HG03095 (cell line): Measurements from ENCODE around the gene ZSCAN23.
A peak's percentile ranks its signal among the peaks of the same experiment; 100 is the strongest.
"Not testable (repeated sequence)": the region's sequence is repeated elsewhere in the genome, so short reads cannot be mapped to it uniquely, and the experiment has no call there.

Experiments used
- ATAC-seq: cut with Tn5 transposase; IDR thresholded peaks from one replicate; pipeline ENCODE4 v1.9.1; 2021; ENCODE audit warnings: moderate library complexity; ENCODE audit not compliant: unreplicated experiment

The ZSCAN23 gene

DNA sequence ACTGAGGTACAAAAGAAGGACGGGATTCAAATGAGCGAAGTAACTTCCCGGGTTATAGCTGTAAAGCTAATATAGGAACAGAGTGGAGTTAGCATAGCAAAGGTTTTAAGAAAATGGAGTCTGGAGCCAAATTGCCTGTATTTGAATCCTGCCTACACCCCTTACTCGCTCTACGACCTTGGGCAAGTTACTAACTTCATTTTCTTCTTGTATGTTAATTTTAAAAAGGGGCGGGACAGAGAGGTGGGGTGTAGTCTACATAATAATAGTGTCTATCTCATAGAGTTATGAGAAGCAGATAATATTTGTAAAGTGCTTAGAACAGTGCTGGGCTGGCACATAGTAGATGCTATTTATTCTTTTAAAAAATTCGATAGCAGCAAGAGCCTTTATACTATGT is 705 bp downstream of the ZSCAN23 start:
- no peak for ATAC-seq

DNA sequence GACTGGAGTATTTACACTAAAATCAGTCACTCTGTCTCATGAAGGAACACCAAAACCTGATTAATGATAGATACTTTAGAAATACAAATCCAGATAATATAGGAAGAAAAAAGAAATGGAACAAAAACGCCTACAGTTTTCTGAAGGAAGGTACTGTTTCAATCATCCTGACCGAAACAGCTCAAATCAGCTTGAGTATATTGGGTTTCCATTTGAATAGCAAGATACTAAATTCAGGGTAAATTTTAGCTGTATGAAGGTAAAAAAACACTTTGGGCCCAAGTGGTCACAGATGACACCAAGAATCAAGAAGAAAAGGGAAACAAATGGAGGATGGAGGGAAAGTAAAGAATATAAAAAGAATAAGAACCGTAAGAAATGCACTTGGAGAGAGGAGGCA is 6.9 kb downstream of the ZSCAN23 start:
- ATAC-seq = no peak

DNA sequence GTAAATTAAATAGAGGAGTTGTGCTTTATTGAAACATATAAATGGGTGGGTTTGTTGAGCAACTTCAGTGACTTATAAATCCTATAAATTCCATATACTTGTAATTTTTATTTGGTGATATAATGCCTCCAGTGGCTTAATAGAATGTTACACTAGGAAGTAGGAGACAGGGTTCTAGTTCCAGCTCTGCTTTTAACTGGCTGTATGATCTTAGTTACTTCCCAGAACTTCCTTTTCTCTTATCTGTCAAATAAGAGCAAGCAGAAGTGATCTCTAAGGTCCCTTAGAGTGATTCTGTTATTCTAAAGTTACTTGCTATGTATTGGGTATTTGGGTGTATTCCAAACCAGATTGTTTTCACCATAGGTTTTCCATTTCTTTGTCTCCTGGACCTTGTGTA is 10.2 kb downstream of the ZSCAN23 start:
- ATAC-seq = no peak

DNA sequence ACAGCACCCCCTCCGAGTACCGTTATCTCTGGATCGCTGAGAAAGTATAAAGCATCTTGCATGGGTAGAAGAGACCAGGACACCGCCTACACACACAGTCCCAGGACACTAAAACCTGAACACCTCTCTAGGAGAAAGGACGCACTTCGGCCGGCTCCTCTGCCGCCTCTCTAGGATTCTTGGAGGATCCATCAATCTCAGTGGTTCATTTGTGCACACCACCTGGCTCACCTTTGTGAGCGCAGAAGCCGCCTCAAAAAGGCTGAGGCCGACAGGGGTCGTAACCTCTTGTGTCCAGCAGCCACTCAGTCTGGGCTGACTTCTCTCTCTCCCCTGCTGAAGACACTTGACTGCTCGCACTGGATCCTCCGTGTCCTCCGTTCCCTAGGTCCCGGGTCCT is 13.5 kb downstream of the ZSCAN23 start:
- no peak for ATAC-seq

DNA sequence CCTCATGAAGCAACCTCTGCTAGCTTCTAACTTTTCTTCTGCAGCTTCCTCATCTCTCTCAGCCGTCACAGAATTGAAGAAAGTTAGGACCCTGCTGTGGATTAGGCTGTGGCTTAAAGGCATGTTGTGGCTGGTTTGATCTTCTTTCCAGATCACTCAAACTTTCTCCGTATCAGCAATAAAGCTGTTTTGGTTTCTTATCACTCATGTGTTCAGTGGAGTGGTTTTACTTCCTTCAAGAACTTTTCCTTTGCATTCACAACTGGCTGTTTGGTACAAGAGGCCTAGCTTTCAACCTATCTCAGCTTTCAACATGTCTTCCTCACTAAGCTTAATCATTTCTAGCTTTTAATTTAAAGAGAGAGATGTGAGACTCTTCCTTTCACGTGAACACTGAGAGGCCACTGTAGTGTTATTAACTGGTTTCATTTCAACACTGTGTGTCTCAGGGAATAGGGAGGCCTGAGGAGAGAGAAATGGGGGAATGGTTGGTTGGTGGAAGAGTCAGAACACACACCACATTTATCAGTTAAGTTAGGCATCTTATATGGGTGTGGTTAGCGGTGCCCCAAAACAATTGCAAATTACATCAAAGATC is 17.2 kb downstream of the ZSCAN23 start:
- no peak for ATAC-seq

DNA sequence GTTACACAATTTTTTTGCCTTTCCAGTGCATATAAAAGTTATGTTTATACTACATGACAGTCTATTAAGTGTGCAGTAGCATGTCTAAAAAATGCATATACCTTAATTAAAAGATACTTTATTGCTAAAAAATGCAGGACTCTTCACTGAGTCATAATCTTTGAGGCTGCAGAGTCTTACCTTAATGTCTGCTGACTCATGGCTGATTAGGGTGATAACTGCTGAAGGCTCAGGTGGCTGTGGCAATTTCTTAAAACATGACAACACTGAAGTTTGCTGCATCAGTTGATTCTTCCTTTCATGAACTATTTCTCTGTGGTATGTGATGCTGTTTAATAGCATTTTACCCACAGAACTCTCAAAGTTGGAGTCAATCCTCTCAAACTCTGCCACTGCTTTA is 19.1 kb downstream of the ZSCAN23 start:
- ATAC-seq = no peak

DNA sequence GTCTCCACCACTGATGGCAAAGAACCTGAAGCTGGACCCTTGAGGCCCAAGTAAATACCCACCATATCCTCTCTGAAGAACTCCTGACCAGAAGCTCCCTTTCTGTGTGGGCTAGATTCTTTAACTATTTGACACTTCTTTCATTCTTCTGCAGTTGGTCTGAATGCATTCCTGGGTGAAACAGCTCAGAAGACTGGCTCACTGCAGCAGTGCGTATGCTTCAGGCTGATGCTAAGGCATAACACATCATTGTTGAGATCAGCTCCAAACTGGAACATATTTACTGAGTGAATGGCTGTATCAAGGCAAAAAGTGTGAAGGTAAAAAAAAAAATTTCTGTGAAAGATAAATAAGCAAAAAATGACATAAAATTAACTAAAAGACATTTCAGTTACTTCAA is 19.7 kb downstream of the ZSCAN23 start:
- no peak for ATAC-seq

DNA sequence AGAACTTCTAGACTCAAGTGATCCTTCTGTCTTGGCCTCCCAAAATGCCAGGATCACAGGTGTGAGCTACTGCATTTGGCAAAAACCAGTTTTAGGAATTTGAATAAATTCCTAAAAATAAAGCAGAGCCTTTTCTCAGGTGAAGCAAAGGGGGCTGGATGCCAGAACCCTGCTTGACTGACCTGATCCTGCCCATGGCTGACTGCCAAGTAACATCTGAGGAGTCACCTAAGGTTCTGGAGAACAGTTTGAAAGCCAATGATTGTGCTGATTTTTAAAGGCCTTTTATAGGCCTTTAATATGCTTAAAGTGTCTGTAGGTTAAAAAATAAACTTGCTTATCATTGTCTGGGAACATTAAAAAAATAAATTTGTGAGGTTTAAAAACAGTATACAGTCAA is 29.6 kb downstream of the ZSCAN23 start:
- ATAC-seq = no peak

DNA sequence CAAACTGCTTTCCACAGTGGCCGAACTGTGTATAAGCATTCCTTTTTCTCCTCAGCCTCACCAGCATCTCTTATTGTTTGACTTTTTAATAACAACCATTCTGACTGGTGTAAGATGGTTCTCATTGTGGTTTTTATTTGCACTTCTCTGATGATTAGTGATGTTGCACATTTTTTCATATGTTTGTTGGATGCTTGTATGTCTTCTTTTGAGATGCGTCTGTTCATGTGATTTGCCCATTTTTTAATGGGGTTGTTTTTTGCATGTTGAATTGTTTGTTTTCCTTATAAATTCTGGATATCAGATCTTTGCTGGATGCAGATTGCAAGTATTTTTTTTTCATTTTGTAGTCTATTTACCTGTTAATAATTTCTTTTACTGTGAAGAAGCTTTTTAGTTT is 32.5 kb downstream of the ZSCAN23 start:
- no peak for ATAC-seq

DNA sequence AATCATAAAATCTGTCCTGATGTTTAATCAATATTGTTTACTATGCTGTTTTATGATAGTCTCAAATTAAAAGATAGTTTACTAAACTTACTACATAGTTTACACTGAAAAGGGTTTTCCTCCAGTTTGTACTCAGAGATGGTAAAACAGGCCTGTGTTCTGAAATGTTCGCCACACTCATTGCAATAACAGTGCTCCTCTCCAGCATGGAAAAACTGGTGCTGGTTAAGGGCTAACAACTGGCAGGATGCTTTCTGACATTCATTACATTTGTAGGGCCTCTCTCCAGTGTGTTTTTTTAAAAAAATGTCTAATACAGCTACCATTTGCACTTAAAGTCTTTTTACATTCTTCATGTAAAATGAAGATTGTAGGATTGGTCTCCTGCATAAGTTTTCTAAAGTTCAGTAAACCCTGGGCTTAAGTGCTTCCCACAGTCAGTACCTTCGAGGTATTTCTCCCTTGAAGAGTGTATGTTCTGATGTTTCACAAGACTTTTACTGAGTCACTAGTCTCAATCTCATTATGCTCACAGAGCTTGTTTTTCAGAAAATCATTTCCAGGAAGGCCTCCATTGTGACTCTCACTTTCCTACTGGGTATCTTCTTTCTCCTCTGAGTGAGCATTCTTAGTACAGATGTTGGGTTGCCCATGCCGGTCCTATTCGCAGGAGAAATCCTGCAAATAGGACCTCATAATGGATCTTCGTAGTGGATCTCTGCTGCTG is 35.1 kb downstream of the ZSCAN23 start:
- ATAC-seq = no peak

DNA sequence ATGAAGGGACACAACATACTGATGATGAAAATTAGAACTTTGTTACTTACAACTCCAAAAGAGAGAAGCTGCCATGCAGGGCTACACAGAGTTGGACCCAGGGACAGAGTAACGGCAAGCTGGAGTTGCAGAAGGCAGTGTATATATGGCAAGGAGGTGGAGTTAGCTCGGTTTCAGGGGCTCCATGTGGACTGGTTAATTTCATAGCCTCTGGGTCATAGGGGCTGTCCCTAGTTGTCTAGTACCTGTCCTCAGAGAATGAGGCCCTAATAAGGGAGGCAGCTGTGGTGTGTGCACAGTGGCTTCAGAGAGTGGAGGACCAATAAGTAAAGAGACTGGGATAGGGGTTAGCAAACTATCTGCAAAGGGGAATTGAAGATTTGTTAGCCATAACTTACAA is 35.9 kb downstream of the ZSCAN23 start:
- no peak for ATAC-seq

DNA sequence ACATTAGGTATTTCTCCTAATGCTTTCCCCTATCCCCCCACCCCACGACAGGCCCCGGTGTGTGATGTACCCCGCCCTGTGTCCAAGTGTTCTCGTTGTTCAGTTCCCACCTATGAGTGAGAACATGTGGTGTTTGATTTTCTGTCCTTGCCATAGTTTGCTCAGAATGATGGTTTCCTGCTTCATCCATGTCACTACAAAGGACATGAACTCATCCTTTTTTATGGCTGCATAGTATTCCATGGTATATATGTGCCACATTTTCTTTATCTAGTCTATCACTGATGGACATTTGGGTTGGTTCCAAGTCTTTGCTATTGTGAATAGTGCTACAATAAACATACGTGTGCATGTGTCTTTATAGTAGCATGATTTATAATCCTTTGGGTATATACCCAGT is 39.4 kb downstream of the ZSCAN23 start:
- not testable (repeated sequence) for ATAC-seq

DNA sequence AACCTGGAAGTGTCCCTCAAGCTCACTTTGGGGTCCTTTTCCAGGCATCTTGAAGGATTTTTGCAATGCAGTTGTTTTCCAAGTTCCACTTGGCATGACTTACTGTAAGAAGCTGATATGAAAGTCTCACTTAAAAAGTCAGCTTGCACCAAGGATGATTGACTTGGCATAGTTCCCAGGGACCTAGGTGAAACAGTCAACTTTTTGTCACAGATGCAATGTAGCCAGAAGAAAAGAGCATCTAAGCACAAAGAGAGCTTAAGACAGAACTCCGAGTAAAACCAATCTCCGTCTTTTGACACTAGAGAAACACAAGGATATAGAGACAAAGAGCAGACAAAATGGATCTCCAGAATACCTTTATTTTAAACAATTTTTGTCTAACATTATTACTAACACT is 41.1 kb downstream of the ZSCAN23 start:
- ATAC-seq = no peak

DNA sequence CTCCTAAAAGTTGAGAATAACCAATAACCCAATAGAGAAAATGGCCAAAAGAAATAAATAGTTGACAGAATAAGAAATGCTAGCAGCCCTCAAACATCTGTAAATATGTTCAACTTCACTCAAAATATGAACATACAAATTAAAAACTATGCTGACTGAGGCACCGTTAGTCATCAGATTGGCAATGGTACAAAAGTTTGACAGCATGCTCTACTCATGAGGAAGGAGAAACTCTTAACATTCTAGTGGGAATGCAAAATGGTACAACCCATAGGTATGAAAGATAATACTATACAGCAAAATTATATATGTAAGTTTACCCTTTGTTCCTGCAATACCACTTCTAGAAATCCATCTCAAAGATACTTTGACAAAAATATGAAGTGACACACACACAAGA is 42.1 kb downstream of the ZSCAN23 start:
- ATAC-seq = no peak

DNA sequence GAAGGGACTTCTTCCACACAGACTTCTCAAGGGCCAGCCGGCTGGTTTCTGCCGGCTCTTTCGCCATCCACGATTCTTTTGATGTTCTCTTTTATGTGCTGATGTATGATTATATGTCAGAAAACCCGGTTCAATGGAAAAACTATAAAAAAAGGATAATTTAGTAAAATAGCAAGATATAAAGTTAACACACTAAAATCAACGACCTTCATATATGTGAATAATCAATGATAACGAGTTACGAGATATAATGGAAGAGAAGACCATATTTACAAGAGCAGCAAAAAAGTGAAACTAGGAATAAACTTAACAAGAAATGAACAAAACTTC is 43.2 kb downstream of the ZSCAN23 start:
- no peak for ATAC-seq

DNA sequence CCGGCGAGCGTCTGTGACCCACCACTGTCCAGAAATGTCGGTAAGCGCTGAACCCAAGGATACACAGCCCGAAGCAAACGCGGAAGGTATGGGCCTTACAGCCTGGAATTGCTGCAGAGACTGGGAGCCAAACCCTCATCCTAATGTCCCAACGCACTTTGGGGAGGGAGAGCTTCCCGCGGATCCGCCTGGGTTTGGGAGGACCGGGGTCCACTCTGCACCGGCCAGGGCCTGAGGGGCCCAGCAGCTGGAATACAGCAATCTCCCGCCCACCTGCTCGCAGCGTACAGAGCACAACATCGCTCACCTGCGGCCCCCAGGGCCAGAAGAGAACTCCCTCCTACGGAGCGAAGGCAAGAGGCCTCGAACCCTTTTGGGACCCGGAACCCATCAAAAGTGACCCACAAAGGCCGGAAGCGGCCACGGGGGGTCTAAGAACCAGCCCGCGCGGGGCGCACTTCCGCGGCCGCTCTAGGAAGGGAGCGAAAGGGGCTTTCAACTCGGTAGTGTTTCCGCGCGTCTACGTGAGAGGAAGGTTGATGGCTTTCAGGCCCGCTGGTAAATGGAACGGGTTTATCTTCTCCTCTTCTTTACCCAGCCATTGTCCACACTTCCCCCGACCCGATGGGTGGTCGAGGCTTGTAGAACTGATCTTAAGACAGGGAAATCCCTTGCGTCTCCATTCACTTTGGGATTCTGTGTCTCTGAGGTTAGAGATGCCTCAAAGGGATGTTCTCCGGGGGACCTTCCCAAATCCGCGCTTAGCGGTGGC is 43.8 kb downstream of the ZSCAN23 start, which contains the start of gene ZSCAN12:
Gene ZSCAN12, minus strand, starts transcription at position 398 of the 772 bp plus-strand sequence. CDS start 1,342 bp downstream, outside the sequence.
- peak; percentile 64 for ATAC-seq

DNA sequence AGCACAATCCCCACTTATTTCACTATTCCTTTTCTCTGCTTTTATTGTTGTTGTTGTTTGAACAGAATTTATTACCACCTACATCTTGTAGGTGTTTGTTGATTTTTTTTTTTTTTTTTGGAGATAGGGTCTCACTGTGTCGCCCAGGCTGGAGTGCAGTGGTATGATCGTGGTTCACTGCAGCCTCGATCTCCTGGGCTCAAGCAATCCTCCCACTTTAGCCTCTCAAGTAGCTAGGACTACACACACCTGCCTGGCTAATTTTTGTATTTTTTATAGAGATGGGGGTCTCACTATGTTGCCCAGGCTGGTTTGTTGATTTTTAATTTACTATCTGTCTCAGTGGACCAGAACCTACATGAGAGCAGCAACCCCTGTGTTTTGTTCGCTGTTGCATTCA is 47.4 kb downstream of the ZSCAN23 start:
- ATAC-seq = no peak

DNA sequence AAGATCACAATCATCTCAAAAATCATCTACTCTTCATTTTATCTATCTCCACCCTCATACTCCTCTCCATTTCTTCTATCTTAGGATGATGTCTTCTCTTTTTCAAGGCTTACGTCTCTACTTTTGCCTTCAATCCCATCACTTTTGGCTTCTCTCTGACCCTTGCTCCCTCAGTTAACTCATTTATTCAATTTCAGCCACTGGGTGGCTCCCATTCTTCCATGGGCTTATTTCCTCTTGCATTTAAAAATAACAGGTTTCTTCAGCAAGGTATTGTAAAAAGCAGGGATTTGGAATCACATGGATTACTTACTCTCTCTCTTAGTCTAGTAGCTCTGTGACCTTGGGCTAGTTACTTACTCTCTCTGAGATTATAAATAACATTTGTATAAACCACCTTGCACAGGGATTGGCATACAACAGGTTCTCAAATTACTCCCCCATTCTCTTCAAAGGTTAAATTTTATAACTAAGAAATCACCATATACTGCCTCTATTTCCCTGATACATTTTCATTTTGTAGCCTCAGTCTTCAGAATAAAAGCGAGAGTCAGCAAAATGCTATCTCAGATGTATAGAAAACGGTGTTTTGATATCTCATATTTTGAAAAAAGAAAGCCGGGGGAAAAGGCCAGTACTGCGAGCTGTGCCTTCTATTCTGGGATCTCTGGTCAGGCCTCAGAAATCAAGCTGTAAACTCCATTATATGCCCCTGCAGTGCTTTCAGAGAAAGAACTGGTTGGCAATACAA is 49.2 kb downstream of the ZSCAN23 start:
- no peak for ATAC-seq

DNA sequence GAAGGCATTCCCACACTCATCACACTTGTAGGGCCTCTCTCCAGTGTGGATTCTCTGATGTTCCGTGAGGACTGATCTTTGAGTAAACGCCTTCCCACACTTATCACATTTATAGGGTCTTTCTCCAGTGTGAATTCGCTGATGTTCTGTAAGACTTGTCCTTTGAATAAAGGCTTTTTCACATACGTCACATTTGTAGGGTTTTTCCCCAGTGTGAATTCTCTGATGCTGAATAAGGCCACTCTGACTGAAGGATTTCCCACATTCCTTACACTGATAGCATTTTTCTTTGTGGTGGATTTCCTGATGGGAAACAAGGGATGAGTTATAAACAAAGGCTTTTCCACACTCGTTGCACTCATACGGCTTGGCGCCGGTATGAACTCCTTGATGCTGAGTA is 52.6 kb downstream of the ZSCAN23 start:
- ATAC-seq = no peak

DNA sequence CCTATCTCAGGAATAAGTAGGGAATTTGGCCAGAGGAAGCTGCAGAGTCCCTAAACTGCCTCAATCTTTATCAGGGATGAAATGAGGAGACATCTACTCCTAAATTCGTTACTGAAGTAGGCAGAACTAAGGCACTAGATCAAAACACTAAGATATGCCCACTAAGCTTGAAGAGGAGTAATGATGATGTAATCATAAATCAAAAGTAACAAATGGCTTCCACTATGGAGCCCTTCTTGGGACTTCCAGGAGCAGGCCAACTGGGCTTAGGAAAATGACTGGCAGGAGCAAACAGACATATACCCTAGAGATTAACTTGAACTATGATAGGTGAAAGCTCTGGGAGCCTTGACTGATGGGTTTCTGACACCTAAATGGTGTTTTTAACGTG is 59.2 kb downstream of the ZSCAN23 start:
- no peak for ATAC-seq
